Vagina (tissue), 2 donors: Measurements from ENCODE around the gene CCR5.

ENCODE experiments used
- POLR2A ChIP-seq, 2 donors: fragments of 450-650 bp; IDR thresholded peaks; one replicate each; pipeline ENCODE4 v1.6.1; 2017; ENCODE audit warnings: antibody characterized with exemption in 2 of 2, mild to moderate bottlenecking in 2 of 2, moderate library complexity in 2 of 2
- POLR2AphosphoS5 ChIP-seq, 2 donors: sonication (generic); formaldehyde crosslinking; IDR thresholded peaks; one replicate each; pipeline ENCODE4 v1.9.0; 2017; ENCODE audit warnings: antibody characterized with exemption in 2 of 2, mild to moderate bottlenecking in 2 of 2, low read depth in 1 of 2; ENCODE audit not compliant: insufficient read depth in 1 of 2
- TF ChIP-seq, protein P1 (sequence below), 3 experiments: fragments of 450-650 bp in 2 of 3; fragments of 200-600 bp in 1 of 3; sonication (generic) in 1 of 3; IDR thresholded peaks; one replicate each; pipeline ENCODE4 v1.5.1; 2017 to 2019; ENCODE audit warnings: antibody characterized with exemption in 3 of 3, mild to moderate bottlenecking in 2 of 3, moderate library complexity in 2 of 3

DNA sequence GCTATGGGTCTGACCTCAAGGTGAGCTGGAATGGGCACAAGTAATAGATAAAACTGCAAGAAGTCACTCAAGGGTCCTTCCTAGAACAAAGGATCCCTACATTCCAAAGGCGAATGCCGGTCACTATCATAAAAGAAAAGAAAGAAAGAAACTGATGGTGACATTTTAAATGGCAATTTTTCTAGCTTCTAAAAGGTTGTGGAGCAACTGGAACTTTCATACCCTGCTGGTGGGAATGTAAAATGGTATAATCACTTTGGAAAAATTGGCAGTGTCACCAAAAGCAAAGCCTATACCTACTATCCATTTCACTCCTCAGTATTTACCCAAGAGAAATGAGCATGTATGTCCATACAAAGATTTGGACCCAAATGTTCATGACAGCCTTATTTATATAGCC lies 40.5 kb downstream of the CCR5 start:
- TF ChIP-seq, protein P1, sequence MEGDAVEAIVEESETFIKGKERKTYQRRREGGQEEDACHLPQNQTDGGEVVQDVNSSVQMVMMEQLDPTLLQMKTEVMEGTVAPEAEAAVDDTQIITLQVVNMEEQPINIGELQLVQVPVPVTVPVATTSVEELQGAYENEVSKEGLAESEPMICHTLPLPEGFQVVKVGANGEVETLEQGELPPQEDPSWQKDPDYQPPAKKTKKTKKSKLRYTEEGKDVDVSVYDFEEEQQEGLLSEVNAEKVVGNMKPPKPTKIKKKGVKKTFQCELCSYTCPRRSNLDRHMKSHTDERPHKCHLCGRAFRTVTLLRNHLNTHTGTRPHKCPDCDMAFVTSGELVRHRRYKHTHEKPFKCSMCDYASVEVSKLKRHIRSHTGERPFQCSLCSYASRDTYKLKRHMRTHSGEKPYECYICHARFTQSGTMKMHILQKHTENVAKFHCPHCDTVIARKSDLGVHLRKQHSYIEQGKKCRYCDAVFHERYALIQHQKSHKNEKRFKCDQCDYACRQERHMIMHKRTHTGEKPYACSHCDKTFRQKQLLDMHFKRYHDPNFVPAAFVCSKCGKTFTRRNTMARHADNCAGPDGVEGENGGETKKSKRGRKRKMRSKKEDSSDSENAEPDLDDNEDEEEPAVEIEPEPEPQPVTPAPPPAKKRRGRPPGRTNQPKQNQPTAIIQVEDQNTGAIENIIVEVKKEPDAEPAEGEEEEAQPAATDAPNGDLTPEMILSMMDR (IDR thresholded peaks at IDR 0.05): no peak
- no peak for TF ChIP-seq POLR2A (IDR thresholded peaks at IDR 0.05)
- TF ChIP-seq POLR2AphosphoS5 (IDR thresholded peaks at IDR 0.05; ENCODE audit: insufficient read depth in 1 of 2, low read depth in 1 of 2): no peak
